ENCODE data around the gene EEF1G. TPM values are rescaled to one million over a fixed set of nuclear protein-coding genes. Genes with fewer than 3 reads are reported as not detected.
"Not testable (repeated sequence)": the region's sequence is repeated elsewhere in the genome, so short reads cannot be mapped to it uniquely, and the experiment has no call there.

EEF1G gene, protein sequence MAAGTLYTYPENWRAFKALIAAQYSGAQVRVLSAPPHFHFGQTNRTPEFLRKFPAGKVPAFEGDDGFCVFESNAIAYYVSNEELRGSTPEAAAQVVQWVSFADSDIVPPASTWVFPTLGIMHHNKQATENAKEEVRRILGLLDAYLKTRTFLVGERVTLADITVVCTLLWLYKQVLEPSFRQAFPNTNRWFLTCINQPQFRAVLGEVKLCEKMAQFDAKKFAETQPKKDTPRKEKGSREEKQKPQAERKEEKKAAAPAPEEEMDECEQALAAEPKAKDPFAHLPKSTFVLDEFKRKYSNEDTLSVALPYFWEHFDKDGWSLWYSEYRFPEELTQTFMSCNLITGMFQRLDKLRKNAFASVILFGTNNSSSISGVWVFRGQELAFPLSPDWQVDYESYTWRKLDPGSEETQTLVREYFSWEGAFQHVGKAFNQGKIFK
- 1,000 to 10,000 TPM in 1 of 2 donors, 100 to 1,000 TPM in 1; 707 to 1,175 TPM for total RNA-seq

DNA sequence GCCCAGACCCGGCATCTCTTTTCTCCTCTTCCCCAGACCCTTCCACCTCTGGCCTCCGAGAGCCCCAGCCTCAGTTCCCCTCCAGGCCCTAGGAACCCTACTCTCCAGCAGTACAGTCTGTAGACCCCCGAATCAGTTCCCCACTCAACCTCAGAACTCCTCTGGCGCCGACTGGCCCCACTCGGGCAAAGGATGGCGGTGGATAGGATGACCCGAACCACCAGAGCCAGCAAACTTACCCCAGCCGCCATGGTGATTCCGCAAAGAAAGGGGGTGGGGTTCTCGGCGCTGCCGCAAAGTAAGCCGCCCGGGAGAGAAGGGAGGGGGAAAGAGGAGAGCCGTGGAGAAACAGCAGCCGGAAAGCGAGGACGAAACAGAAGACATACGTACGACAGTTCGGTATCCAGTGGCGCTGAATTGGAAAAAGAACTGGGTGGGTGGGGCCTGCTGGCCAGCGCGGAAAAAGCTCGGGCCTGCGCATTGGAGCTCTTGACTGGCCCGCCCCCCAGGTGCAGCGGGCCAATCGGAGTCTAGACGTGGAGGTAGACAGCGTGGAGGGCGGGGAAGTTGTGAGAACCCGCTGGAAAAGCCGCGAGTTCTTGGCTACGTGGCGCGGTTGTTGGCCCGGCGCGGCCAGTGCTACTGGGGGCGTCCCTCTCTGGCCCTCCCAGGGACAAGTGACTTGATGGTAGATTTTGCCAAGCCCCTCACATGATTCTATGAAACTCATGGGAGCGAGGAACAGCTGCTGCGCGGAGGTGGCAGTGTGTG, at the start of gene EEF1G:
EEF1G (minus strand) TSS at position 300 of the 771 bp plus-strand sequence; CDS start at position 251, 49 bp downstream.
- Histone ChIP-seq H3K4me3 (peak within 1 kb of the TSS; percentile 79 to 85), H3K27ac (peak within 1 kb of the TSS; percentile 91 to 96), H3K9me3 (no peaks in the 10 kb centered on the region), H3K27me3 (no peaks in the 10 kb centered on the region), H3K36me3 (peaks cover 56% of the 10 kb centered on the region), H3K4me1 (peaks cover 0 to 44% of the 10 kb centered on the region in 2 donors)
- DNase-seq (ENCODE audit: low spot score), result peak; percentile 99
- TF ChIP-seq CTCF (IDR thresholded peaks at IDR 0.05), result no peak

DNA sequence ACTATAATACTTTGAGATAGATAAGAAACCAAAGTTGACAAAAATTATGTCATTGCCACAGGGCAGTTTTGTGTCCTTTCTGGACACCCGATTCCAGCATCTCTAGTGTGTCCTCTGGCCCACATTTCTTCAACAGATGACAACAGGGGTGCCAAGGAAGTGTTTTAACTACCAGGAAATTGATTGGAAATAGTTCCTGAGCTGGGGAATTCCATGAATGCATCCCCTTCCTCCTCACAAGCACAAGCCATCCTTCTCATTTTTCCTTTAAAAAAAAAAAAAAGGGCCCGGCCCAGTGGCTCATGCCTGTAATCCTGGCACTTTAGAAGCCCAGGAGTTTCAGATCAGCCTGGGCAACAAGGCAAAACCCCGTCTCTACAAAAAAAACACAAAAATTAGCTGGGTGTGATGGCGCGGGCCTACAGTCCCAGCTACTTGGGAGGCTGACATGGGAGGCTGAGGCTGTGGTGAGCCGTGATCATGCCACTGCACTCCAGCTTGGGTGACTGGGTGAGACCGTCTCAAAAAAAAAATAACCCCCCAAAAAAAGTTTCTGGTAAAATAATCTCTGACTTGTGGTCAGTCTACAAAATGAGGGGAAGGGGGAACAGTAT, 48.9 kb upstream of the EEF1G start:
- no peaks in the 10 kb centered on the region for H3K27me3 ChIP-seq
- H3K27ac ChIP-seq, result peak overlapping the region; percentile 83 to 84
- H3K36me3 ChIP-seq, result peaks cover 25% of the 10 kb centered on the region
- H3K4me3 ChIP-seq, result peak overlapping the region in 1 of 2 donors; percentile 90
- H3K9me3 ChIP-seq, result no peaks in the 10 kb centered on the region
- peaks cover 0 to 21% of the 10 kb centered on the region in 2 donors for H3K4me1 ChIP-seq
- TF ChIP-seq CTCF (IDR thresholded peaks at IDR 0.05), result no peak
- DNase-seq (ENCODE audit: low spot score), result no peak

DNA sequence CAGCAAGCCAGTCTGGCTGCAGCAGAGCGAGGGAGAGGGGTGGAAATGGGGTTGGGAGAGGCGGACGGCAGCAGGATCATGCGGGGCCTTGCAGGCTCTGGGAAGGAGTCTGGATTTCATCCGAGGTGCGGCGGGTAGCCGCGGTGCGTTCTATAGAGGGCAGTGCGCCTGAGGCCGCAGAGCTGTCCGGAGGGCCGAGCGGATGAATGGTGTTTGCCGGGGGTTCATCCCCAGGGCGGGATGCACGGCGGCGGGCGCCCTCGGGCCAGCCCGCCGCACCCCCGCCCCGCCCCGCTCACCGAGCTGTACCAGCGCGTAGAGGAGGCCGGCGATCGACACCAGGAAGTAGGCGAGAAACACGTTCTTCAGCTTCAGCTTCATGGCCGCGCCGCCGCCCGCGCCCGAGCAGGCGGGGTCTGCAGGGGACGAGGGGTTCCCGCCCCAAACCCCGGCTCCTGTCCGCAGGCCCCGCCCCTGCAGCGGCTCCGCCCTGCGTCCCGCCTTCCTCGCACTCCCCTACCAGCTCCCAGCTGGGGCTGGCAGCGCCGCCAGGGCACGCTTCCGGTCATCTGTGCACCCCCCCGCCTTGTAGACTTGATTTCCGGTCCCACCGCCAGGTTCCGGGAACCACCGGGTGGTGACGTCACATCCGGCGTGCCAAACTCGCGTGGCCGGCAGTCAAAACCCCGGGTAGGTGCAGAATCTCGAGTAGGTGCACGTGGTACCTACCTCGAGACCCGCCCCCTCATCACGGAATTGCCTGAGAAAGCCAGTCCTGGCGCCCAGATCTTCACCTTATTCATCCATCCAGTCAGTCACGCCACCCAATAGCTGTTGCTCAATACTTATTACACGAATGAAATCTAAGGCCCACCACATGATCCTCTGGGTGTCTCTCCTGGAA, 48.1 kb upstream of the EEF1G start, which contains the start of gene B3GAT3:
B3GAT3 (minus strand) TSS at position 420 of the 904 bp plus-strand sequence; CDS start at position 381, 39 bp downstream.
- peak; percentile 98 for DNase-seq (ENCODE audit: low spot score)
- H3K27ac ChIP-seq, result peak within 1 kb of the TSS; percentile 83 to 84
- H3K36me3 ChIP-seq, result peaks cover 23% of the 10 kb centered on the region
- TF ChIP-seq CTCF (IDR thresholded peaks at IDR 0.05), result no peak
- H3K4me1 ChIP-seq, result peaks cover 0 to 21% of the 10 kb centered on the region in 2 donors
- H3K9me3 ChIP-seq, result no peaks in the 10 kb centered on the region
- no peaks in the 10 kb centered on the region for H3K27me3 ChIP-seq
- H3K4me3 ChIP-seq, result peak within 1 kb of the TSS; percentile 56 to 90

DNA sequence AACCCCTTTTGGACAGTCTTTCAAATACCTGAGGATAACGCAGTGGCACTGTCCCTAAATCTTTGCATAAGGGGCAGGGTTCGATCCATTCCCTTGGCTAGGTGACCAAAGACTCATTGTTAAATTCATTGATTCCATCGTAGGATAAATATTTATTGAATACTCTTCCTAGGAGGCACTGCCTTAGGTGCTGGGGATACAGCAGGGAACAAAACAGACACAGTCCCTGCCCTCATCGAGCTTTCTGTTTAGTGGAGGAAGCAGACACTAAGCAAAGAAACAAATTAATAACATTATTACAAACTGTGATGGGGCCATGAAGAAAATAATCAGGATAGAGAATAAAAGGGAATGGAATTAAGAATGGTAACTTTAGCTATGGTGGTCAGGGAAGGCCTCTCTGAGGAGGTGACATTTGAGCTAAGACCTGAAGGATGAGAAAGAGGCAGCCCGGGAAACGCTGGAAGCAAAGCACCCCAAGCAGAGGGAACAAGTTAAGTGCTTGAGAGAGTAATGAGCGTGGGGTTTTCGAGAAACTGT, 47.4 kb upstream of the EEF1G start:
- DNase-seq (ENCODE audit: low spot score), result no peak
- Histone ChIP-seq H3K9me3 (no peaks in the 10 kb centered on the region), H3K27ac (peak overlapping the region; percentile 83 to 84), H3K36me3 (peaks cover 22% of the 10 kb centered on the region), H3K4me3 (peak overlapping the region; percentile 56 to 90), H3K4me1 (peaks cover 0 to 21% of the 10 kb centered on the region in 2 donors), H3K27me3 (no peaks in the 10 kb centered on the region)
- no peak for TF ChIP-seq CTCF (IDR thresholded peaks at IDR 0.05)

DNA sequence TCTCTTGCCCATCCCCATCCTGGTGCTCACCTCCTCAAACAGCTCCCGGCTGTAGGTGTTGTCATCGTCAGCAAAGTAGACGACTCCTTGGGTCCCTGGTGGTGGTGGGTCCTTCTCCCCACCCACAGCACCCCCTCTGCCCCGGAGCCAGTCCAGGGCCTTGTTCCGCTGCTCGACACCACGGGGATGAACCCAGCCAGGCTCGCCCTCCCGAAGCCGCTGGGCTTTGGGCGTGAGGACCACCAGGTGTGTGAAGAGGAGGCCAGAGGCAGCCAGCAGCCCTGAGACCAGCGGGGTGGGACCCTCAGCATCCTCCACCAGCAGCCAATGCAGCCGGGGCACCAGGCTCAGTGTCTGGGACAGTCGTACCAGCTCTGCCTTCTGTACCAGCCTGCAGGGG, 43.3 kb upstream of the EEF1G start:
- not testable (repeated sequence) for H3K9me3 ChIP-seq; H3K36me3 ChIP-seq; H3K27me3 ChIP-seq; H3K4me3 ChIP-seq; DNase-seq (ENCODE audit: low spot score); H3K27ac ChIP-seq
- peaks cover 0 to 23% of the 10 kb centered on the region in 2 donors for H3K4me1 ChIP-seq
